K562 (cell line): Measurements from ENCODE around the gene SENP7. TPM values are rescaled to one million over a fixed set of nuclear protein-coding genes. Genes with fewer than 3 reads are reported as not detected.

Experiments used
- BCOR ChIP-seq: fragments of 450-650 bp; IDR thresholded peaks from 2 replicates; pipeline ENCODE4 v1.6.1; 2016
- BDP1 ChIP-seq: IDR thresholded peaks from 3 replicates; pipeline ENCODE4 v1.6.1; 2011; ENCODE audit not compliant: insufficient read length, insufficient read depth
- FOXK1 ChIP-seq: sonication (generic); formaldehyde crosslinking; IDR thresholded peaks from 2 replicates; pipeline ENCODE4 v1.8.0; 2022; ENCODE audit warnings: missing genetic modification reagents, mild to moderate bottlenecking, borderline replicate concordance
- KDM4B ChIP-seq, 2 experiments: fragments of 450-650 bp in 1 of 2; sonication (generic) in 1 of 2; IDR thresholded peaks; 2 replicates each; pipeline ENCODE4 v1.6.1; 2016 to 2017; ENCODE audit warnings: borderline replicate concordance in 2 of 2, antibody characterized with exemption in 1 of 2, low read depth in 1 of 2, mild to moderate bottlenecking in 1 of 2
- KDM5B ChIP-seq: fragments of 200-600 bp; sonication (generic); IDR thresholded peaks from 2 replicates; pipeline ENCODE4 v1.6.1; 2012; ENCODE audit warnings: low read depth, mild to moderate bottlenecking, moderate library complexity, low read length, control low read depth, inconsistent platforms; ENCODE audit not compliant: insufficient replicate concordance
- POLR2H ChIP-seq: IDR thresholded peaks from 2 replicates; pipeline ENCODE4 v1.6.1; 2016; ENCODE audit warnings: missing genetic modification characterization, low read depth, mild to moderate bottlenecking, control low read depth, missing compliant biosample characterization, moderate library complexity
- SUPT5H ChIP-seq: fragments of 450-650 bp; IDR thresholded peaks from 2 replicates; pipeline ENCODE4 v1.6.1; 2016
- THRAP3 ChIP-seq: fragments of 450-650 bp; IDR thresholded peaks from 2 replicates; pipeline ENCODE4 v1.6.1; 2016; ENCODE audit warnings: mild to moderate bottlenecking, inconsistent platforms, borderline replicate concordance
- ZNF780A ChIP-seq: fragments of 250-450 bp; sonication (Bioruptor Pico); IDR thresholded peaks from 2 replicates; pipeline ENCODE4 v1.5.0; 2021; ENCODE audit warnings: mild to moderate bottlenecking
- ZNF830 ChIP-seq: fragments of 250-450 bp; sonication (Bioruptor Pico); IDR thresholded peaks from 2 replicates; pipeline ENCODE4 v1.5.0; 2021; ENCODE audit warnings: mild to moderate bottlenecking
- polyA plus RNA-seq, 8 experiments: library from polyadenylated mRNA; depleted of rRNA in 4 of 8; stranded (reverse) in 5 of 8; unstranded in 3 of 8; fragments of >200 nt; fragmentation: Nextera tagmentation in 2 of 8; fragmentation: Illumina TruSeq in 1 of 8; extraction: Ambion mirVana in 2 of 8; extraction: Trizol in 1 of 8; gene quantifications; 2 replicates each; pipeline versions ENCODE4 v1.2.1 to v1.2.3, GENCODE V29; 2011 to 2014; ENCODE audit warnings: inconsistent platforms in 1 of 8, missing spikeins in 1 of 8
- total RNA-seq, 7 experiments: library from RNA; depleted of rRNA in 6 of 7; stranded (reverse); fragments of >200 nt in 6 of 7; fragmentation: Illumina TruSeq in 2 of 7; extraction: Trizol in 2 of 7; gene quantifications; 2 replicates each; pipeline versions ENCODE4 v1.2.1 to v1.2.3, GENCODE V29; 2011 to 2021; ENCODE audit warnings: low replicate concordance in 1 of 7
- TF ChIP-seq, protein P1 (sequence below): fragments of 200-600 bp; sonication (generic); IDR thresholded peaks from one replicate; pipeline ENCODE4 v1.6.1; 2012; ENCODE audit warnings: mild to moderate bottlenecking, low read depth, low read length, inconsistent platforms
- TF ChIP-seq, protein P2 (sequence below): conservative IDR thresholded peaks from 2 replicates; pipeline ENCODE4 v1.6.1; 2011; ENCODE audit warnings: low read depth, mild to moderate bottlenecking, low read length; ENCODE audit not compliant: control insufficient read depth
- TF ChIP-seq, protein P3 (sequence below), 2 experiments: IDR thresholded peaks; 2 replicates each; pipeline ENCODE4 v1.6.1; 2011; ENCODE audit warnings: borderline replicate concordance in 1 of 2, control low read depth in 1 of 2, low read depth in 1 of 2, low read length in 1 of 2, mild to moderate bottlenecking in 1 of 2, mixed read lengths in 1 of 2, moderate library complexity in 1 of 2; ENCODE audit not compliant: insufficient read depth in 1 of 2, insufficient read length in 1 of 2, poor library complexity in 1 of 2, severe bottlenecking in 1 of 2; ENCODE audit errors: extremely low read depth in 1 of 2

The SENP7 gene
- total and polyA plus RNA-seq, 9 of the 15 experiments (the other 6 are each of a cell fraction or from before 2014, with no cell fraction given), result 4.1 to 21.9 (median 10.7) TPM

GRCh38 chr3:101561630-101562328 lies 48.8 kb upstream of the SENP7 start, which contains the start of gene TRMT10C (continued):
- TF ChIP-seq, protein P1, sequence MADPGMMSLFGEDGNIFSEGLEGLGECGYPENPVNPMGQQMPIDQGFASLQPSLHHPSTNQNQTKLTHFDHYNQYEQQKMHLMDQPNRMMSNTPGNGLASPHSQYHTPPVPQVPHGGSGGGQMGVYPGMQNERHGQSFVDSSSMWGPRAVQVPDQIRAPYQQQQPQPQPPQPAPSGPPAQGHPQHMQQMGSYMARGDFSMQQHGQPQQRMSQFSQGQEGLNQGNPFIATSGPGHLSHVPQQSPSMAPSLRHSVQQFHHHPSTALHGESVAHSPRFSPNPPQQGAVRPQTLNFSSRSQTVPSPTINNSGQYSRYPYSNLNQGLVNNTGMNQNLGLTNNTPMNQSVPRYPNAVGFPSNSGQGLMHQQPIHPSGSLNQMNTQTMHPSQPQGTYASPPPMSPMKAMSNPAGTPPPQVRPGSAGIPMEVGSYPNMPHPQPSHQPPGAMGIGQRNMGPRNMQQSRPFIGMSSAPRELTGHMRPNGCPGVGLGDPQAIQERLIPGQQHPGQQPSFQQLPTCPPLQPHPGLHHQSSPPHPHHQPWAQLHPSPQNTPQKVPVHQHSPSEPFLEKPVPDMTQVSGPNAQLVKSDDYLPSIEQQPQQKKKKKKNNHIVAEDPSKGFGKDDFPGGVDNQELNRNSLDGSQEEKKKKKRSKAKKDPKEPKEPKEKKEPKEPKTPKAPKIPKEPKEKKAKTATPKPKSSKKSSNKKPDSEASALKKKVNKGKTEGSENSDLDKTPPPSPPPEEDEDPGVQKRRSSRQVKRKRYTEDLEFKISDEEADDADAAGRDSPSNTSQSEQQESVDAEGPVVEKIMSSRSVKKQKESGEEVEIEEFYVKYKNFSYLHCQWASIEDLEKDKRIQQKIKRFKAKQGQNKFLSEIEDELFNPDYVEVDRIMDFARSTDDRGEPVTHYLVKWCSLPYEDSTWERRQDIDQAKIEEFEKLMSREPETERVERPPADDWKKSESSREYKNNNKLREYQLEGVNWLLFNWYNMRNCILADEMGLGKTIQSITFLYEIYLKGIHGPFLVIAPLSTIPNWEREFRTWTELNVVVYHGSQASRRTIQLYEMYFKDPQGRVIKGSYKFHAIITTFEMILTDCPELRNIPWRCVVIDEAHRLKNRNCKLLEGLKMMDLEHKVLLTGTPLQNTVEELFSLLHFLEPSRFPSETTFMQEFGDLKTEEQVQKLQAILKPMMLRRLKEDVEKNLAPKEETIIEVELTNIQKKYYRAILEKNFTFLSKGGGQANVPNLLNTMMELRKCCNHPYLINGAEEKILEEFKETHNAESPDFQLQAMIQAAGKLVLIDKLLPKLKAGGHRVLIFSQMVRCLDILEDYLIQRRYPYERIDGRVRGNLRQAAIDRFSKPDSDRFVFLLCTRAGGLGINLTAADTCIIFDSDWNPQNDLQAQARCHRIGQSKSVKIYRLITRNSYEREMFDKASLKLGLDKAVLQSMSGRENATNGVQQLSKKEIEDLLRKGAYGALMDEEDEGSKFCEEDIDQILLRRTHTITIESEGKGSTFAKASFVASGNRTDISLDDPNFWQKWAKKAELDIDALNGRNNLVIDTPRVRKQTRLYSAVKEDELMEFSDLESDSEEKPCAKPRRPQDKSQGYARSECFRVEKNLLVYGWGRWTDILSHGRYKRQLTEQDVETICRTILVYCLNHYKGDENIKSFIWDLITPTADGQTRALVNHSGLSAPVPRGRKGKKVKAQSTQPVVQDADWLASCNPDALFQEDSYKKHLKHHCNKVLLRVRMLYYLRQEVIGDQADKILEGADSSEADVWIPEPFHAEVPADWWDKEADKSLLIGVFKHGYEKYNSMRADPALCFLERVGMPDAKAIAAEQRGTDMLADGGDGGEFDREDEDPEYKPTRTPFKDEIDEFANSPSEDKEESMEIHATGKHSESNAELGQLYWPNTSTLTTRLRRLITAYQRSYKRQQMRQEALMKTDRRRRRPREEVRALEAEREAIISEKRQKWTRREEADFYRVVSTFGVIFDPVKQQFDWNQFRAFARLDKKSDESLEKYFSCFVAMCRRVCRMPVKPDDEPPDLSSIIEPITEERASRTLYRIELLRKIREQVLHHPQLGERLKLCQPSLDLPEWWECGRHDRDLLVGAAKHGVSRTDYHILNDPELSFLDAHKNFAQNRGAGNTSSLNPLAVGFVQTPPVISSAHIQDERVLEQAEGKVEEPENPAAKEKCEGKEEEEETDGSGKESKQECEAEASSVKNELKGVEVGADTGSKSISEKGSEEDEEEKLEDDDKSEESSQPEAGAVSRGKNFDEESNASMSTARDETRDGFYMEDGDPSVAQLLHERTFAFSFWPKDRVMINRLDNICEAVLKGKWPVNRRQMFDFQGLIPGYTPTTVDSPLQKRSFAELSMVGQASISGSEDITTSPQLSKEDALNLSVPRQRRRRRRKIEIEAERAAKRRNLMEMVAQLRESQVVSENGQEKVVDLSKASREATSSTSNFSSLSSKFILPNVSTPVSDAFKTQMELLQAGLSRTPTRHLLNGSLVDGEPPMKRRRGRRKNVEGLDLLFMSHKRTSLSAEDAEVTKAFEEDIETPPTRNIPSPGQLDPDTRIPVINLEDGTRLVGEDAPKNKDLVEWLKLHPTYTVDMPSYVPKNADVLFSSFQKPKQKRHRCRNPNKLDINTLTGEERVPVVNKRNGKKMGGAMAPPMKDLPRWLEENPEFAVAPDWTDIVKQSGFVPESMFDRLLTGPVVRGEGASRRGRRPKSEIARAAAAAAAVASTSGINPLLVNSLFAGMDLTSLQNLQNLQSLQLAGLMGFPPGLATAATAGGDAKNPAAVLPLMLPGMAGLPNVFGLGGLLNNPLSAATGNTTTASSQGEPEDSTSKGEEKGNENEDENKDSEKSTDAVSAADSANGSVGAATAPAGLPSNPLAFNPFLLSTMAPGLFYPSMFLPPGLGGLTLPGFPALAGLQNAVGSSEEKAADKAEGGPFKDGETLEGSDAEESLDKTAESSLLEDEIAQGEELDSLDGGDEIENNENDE, result no peak
- no peak; the same call in 1 of the 2 replicates for TF ChIP-seq BCOR
- no peak for TF ChIP-seq THRAP3
- no peak for TF ChIP-seq ZNF830
- TF ChIP-seq FOXK1 (CRISPR knock-in tag), result peak; percentile 45; the same call in 1 of the 2 replicates
- 0 out of 4 replicates have a peak, but pooled peaks of 1 of the 2 experiments have one; percentile 46 for TF ChIP-seq KDM4B (IDR thresholded peaks at IDR 0.05; ENCODE audit: borderline replicate concordance in 2 of 2, low read depth in 1 of 2)
- TF ChIP-seq, protein P2, sequence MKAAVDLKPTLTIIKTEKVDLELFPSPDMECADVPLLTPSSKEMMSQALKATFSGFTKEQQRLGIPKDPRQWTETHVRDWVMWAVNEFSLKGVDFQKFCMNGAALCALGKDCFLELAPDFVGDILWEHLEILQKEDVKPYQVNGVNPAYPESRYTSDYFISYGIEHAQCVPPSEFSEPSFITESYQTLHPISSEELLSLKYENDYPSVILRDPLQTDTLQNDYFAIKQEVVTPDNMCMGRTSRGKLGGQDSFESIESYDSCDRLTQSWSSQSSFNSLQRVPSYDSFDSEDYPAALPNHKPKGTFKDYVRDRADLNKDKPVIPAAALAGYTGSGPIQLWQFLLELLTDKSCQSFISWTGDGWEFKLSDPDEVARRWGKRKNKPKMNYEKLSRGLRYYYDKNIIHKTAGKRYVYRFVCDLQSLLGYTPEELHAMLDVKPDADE, result peak; percentile 64; the same call in 1 of the 2 replicates
- TF ChIP-seq KDM5B, result peak; percentile 86
- peak; percentile 85 for TF ChIP-seq POLR2H (tag)
- peak; percentile 87 for TF ChIP-seq SUPT5H
- TF ChIP-seq, protein P3, sequence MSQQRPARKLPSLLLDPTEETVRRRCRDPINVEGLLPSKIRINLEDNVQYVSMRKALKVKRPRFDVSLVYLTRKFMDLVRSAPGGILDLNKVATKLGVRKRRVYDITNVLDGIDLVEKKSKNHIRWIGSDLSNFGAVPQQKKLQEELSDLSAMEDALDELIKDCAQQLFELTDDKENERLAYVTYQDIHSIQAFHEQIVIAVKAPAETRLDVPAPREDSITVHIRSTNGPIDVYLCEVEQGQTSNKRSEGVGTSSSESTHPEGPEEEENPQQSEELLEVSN (IDR thresholded peaks at IDR 0.05; ENCODE audit: borderline replicate concordance in 1 of 2, extremely low read depth in 1 of 2, insufficient read depth in 1 of 2, insufficient read length in 1 of 2, low read depth in 1 of 2, low read length in 1 of 2, poor library complexity in 1 of 2, severe bottlenecking in 1 of 2), result peak; percentile 64 to 69
- no peak for TF ChIP-seq BDP1
- TF ChIP-seq ZNF780A (CRISPR knock-in tag), result no peak
